Measurements from ENCODE around the gene FSTL4. TPM values are rescaled to one million over a fixed set of nuclear protein-coding genes. Genes with fewer than 3 reads are reported as not detected.

The FSTL4 gene
- total RNA-seq, 4 donors from 2014 or later, result 0.33 to 0.78 (median 0.34) TPM; not detected in 1

GRCh38 chr5:133311176-133311575, 301.2 kb downstream of the FSTL4 start:
- WGBS, result 89% methylated on average over 4 of the region's 4 CpGs
- DNase-seq (ENCODE audit: extremely low spot score), result no peak
- Histone ChIP-seq H3K27ac (replicated peaks in 1 of 4) (no peak overlapping the region), H3K36me3 (no peaks in the 10 kb centered on the region), H3K4me1 (no peaks in the 10 kb centered on the region), H3K4me3 (no peak overlapping the region), H3K9me3 (no peaks in the 10 kb centered on the region), H3K27me3 (peaks cover 0 to 5% (median 0%) of the 10 kb centered on the region in 4 donors)
- intact Hi-C loops (cut with DNase I), result no loop called here
- TF ChIP-seq POLR2A (IDR thresholded peaks at IDR 0.05; ENCODE audit: low read depth) (no peak), CTCF (IDR thresholded peaks at IDR 0.05) (no peak), EP300 (IDR thresholded peaks at IDR 0.05) (no peak), POLR2AphosphoS5 (IDR thresholded peaks at IDR 0.05) (no peak)

GRCh38 chr5:133309984-133310621, 302.2 kb downstream of the FSTL4 start:
- H3K36me3 ChIP-seq, result no peaks in the 10 kb centered on the region
- H3K4me3 ChIP-seq, result no peak overlapping the region
- no peaks in the 10 kb centered on the region for H3K27me3 ChIP-seq
- no peak for DNase-seq (ENCODE audit: extremely low spot score)
- intact Hi-C loops (cut with DNase I), result no loop called here
- WGBS, result 68% methylated on average over 7 of the region's 7 CpGs
- no peaks in the 10 kb centered on the region for H3K9me3 ChIP-seq
- no peaks in the 10 kb centered on the region for H3K4me1 ChIP-seq
- TF ChIP-seq EP300 (IDR thresholded peaks at IDR 0.05) (no peak), POLR2AphosphoS5 (IDR thresholded peaks at IDR 0.05) (no peak), CTCF (IDR thresholded peaks at IDR 0.05) (no peak), POLR2A (IDR thresholded peaks at IDR 0.05; ENCODE audit: low read depth) (no peak)
- H3K27ac ChIP-seq (replicated peaks in 1 of 4), result no peak overlapping the region

GRCh38 chr5:133309166-133309795, 303.1 kb downstream of the FSTL4 start:
- Histone ChIP-seq H3K36me3 (no peaks in the 10 kb centered on the region), H3K4me3 (no peak overlapping the region), H3K27me3 (no peaks in the 10 kb centered on the region), H3K27ac (replicated peaks in 1 of 4) (no peak overlapping the region), H3K4me1 (no peaks in the 10 kb centered on the region), H3K9me3 (no peaks in the 10 kb centered on the region)
- intact Hi-C loops (cut with DNase I), result no loop called here
- 60% methylated on average over 6 of the region's 6 CpGs for WGBS
- DNase-seq (ENCODE audit: extremely low spot score), result no peak
- no peak for TF ChIP-seq CTCF (IDR thresholded peaks at IDR 0.05)
- no peak for TF ChIP-seq POLR2A (IDR thresholded peaks at IDR 0.05; ENCODE audit: low read depth)
- no peak for TF ChIP-seq POLR2AphosphoS5 (IDR thresholded peaks at IDR 0.05)
- TF ChIP-seq EP300 (IDR thresholded peaks at IDR 0.05), result no peak

- TF ChIP-seq POLR2AphosphoS5 (IDR thresholded peaks at IDR 0.05) (no peak), POLR2A (IDR thresholded peaks at IDR 0.05; ENCODE audit: low read depth) (no peak), EP300 (IDR thresholded peaks at IDR 0.05) (no peak), CTCF (IDR thresholded peaks at IDR 0.05) (no peak)
- no peaks in the 10 kb centered on the region for H3K9me3 ChIP-seq
- H3K27me3 ChIP-seq, result no peaks in the 10 kb centered on the region
- WGBS, result 81% methylated on average over 6 of the region's 6 CpGs
- intact Hi-C loops (cut with DNase I), result no loop called here
- no peak for DNase-seq (ENCODE audit: extremely low spot score)
- no peaks in the 10 kb centered on the region for H3K36me3 ChIP-seq
- no peaks in the 10 kb centered on the region for H3K4me1 ChIP-seq
- H3K4me3 ChIP-seq, result no peak overlapping the region
- no peak overlapping the region for H3K27ac ChIP-seq (replicated peaks in 1 of 4)
Measured at GRCh38 chr5:133307275-133307674, 305.1 kb downstream of the FSTL4 start.
